Sigmoid colon (tissue), 4 donors: Measurements from ENCODE around the gene RBM3.

Source experiments
- EP300 ChIP-seq, 4 donors: sonication (generic); formaldehyde crosslinking; IDR thresholded peaks; one replicate each; pipeline ENCODE4 v1.6.1; 2017; ENCODE audit warnings: antibody characterized with exemption in 4 of 4
- POLR2A ChIP-seq, 2 donors: fragments of 450-650 bp; IDR thresholded peaks; one replicate each; pipeline ENCODE4 v1.6.1; 2016; ENCODE audit warnings: antibody characterized with exemption in 2 of 2, mild to moderate bottlenecking in 2 of 2, moderate library complexity in 2 of 2
- POLR2AphosphoS5 ChIP-seq, 4 donors: sonication (generic); formaldehyde crosslinking; IDR thresholded peaks; one replicate each; pipeline ENCODE4 v1.6.1; 2017; ENCODE audit warnings: antibody characterized with exemption in 4 of 4
- TF ChIP-seq, protein P1 (sequence below), 4 experiments: fragments of 450-650 bp in 3 of 4; fragments of 200-600 bp in 1 of 4; IDR thresholded peaks; one replicate each; pipeline ENCODE4 v1.5.1; 2016 to 2019; ENCODE audit warnings: antibody characterized with exemption in 4 of 4, mild to moderate bottlenecking in 3 of 4, moderate library complexity in 2 of 4

DNA sequence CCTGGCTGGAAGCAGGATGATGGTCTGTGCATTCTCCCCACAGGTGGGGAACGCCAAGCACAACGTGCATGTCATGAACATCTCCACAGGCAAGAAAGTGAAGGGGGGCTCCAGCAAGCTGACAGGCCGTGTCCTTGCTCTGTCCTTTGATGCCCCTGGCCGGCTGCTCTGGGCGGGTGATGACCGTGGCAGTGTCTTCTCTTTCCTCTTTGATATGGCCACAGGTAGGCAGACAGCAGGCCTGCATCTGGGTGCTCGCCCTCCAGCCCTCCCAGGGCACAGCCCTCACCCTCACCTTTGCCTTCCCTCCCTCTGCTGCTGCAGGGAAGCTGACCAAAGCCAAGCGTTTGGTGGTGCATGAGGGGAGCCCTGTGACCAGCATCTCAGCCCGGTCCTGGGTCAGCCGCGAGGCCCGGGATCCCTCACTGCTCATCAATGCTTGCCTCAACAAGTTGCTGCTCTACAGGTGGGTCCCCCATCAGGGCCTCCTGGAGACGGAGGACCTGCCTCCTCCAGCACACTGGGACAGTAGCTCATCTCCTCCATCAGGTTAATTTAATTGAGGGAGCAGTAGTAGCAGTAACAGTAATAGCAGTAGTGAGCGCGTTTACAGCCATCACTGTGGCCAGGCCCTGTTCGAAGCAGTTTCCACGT is 27.6 kb downstream of the RBM3 start:
- TF ChIP-seq, protein P1, sequence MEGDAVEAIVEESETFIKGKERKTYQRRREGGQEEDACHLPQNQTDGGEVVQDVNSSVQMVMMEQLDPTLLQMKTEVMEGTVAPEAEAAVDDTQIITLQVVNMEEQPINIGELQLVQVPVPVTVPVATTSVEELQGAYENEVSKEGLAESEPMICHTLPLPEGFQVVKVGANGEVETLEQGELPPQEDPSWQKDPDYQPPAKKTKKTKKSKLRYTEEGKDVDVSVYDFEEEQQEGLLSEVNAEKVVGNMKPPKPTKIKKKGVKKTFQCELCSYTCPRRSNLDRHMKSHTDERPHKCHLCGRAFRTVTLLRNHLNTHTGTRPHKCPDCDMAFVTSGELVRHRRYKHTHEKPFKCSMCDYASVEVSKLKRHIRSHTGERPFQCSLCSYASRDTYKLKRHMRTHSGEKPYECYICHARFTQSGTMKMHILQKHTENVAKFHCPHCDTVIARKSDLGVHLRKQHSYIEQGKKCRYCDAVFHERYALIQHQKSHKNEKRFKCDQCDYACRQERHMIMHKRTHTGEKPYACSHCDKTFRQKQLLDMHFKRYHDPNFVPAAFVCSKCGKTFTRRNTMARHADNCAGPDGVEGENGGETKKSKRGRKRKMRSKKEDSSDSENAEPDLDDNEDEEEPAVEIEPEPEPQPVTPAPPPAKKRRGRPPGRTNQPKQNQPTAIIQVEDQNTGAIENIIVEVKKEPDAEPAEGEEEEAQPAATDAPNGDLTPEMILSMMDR (IDR thresholded peaks at IDR 0.05), result no peak
- TF ChIP-seq EP300 (IDR thresholded peaks at IDR 0.05) (no peak), POLR2AphosphoS5 (IDR thresholded peaks at IDR 0.05) (no peak), POLR2A (IDR thresholded peaks at IDR 0.05) (no peak)
